ENCODE measurements around the gene CD86.
"Not testable (repeated sequence)": the region's sequence is repeated elsewhere in the genome, so short reads cannot be mapped to it uniquely, and the experiment has no call there.

The CD86 gene, protein sequence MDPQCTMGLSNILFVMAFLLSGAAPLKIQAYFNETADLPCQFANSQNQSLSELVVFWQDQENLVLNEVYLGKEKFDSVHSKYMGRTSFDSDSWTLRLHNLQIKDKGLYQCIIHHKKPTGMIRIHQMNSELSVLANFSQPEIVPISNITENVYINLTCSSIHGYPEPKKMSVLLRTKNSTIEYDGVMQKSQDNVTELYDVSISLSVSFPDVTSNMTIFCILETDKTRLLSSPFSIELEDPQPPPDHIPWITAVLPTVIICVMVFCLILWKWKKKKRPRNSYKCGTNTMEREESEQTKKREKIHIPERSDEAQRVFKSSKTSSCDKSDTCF

DNA sequence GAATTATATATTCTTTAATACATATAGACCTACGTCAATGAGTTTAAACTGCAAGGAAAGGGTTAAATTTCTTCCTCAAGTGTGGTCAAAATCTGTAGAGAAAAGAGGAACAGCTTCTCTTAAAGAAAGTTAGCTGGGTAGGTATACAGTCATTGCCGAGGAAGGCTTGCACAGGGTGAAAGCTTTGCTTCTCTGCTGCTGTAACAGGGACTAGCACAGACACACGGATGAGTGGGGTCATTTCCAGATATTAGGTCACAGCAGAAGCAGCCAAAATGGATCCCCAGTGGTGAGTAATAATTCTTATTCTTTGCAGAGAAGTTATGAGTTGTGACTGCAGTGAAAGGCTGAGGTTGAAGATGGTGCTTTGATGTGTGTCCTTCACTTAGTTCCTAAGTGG lies at the start of gene CD86:
CD86 (plus strand) TSS at position 148 of the 400 bp plus-strand sequence; CDS start at position 276, 128 bp downstream.
- no peak for DNase-seq

DNA sequence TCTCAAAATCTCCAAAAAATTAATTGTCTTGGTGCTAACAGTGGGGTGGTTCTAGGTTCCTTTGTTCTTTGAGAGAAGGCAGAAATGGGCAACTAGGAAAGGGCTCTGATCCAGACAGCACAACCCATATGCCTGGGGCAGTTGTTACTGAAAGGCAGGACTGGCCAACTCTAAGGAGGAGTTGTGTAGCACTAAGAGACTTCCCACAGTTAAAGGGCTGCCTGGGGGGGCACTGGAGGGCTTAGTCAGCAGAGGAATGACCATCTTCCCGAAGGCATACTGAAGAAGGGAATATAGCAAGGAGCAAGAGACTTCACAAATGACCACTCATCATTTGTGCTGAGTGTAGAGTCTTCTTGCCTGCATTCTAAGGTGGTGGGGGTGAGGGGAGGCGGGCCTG lies 48.9 kb upstream of the CD86 start:
- no peak for DNase-seq

DNA sequence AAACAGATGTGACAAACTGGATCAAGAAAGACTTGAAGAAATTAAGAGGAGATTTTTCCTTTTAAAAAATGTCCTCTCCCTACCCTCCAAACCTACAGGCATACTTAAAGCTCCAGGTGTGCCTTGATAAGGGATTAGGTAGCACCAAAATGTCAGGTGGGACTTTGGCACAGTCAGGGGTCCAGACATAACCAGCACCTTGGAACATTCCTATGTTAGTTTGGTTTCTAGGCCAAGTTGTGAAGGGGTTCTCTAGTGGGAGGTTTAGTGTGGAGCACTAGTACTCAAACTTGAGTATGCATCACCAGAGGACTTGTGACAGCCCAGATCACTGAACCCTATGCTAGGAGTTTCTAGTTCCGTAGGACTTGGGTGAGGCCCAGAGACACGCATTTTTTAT lies 47.0 kb upstream of the CD86 start:
- DNase-seq = no peak

DNA sequence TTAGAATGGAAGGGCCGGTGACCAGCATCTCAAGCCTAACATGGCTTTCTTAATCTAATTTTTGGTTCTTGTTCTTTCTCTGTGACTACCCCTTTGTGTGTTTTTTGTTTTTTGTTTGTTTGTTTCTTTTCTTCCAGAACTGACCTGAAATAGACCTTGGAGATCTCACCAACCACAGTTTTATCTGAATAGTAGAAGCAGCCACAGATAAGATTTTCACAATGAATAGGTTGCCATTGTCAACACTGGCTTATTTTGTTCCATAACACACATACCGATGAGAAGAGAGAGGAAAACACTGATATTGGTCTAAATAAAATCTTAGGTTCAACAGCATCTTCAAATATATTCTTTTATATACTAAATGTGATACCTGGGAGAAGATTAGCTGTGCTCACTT lies 44.7 kb upstream of the CD86 start:
- DNase-seq = no peak

DNA sequence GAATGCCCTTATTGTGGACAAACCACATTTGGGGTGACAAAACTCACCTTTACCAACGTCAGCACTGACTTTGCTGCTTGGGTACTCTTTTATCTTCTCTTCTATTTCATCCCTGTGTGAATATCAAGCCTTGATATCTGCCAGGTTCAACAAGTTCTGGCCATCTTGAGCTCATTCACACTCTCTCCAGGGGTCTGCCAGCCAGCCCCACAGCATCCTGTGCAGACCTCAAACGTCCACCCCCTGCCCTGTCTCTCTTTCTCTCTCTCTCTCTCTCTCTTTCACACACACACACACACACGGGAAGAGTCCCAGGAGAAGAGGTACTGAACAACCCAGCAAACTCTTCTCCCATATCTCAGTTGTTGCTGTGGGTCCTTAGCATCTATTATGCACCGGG lies 43.8 kb upstream of the CD86 start:
- no peak for DNase-seq

DNA sequence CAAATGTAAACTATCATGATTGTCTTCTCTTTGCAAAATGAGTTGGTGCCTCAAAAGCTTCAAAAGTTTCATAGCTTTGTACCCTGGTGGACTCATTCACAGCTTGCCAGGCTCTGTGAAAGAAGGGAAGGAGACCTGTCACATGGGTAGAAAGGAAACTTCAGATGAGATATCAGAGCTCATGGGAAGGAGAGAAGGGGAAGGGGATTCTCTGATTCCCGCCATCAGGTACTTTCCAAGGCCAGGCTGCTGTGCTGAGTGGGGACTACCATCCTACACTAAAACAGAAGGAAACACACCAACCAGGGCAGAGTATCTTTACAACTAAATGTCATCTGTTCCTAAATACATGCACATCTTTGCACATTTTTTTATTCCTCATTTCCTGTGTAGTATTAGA lies 42.3 kb upstream of the CD86 start:
- DNase-seq = no peak

DNA sequence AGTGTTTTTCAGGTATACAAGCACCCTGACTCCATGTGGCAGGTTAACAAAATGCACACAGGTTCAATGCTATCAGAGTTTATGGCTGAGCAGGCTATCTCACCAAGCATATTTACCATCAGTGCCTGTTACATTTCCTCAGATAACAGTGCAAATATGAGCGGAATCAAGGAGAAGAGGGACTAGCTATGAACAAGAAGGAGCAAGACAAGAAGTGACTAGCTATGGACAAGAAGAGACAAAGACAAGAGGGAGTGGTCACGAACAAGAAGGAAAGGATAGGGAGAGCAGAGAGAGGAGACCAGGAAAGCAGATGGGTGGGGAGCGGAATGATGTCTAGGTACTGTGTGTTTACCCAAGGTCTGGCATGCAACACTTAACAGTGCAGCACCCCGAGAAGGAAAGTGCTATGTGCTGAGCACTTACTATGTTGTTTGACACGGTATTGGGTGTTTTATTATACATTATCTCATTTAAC lies 41.7 kb upstream of the CD86 start:
- no peak for DNase-seq

DNA sequence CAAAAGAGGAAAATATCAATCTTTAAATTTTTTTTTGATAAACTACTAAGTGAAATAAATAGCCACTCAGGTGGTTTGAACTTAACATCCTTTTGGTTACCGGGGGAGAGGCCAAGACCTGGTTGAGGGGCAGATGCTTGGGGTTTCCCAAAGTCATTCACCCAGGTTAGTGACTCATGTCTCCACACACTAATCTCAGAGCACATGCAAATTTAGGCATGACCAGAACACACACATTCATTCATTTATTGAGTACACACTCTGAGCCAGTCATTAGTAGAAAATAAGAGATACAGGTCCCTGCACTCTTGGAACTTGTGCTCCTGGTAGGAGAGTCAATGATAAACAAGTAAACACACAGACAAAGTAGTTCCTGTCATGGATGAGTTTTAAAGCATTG lies 40.4 kb upstream of the CD86 start:
- no peak for DNase-seq

DNA sequence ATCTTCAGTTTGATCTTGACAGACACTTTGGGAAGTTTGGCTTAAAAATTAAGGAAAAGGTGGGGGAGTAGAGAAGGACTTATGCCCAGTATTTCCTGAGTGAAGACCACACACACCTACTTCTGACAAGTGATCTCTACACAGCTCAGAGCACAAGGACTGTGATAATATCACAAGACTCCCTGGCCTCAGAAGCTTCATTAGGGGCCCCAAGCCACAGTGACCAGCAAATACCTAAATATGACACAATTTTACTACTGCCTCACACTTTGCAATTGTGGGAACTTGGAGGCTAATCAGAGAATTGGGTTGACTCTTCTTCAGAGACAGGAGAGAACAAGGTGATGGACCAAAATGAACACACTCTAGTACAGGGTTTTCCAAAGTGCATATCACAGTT lies 35.7 kb upstream of the CD86 start:
- no peak for DNase-seq

DNA sequence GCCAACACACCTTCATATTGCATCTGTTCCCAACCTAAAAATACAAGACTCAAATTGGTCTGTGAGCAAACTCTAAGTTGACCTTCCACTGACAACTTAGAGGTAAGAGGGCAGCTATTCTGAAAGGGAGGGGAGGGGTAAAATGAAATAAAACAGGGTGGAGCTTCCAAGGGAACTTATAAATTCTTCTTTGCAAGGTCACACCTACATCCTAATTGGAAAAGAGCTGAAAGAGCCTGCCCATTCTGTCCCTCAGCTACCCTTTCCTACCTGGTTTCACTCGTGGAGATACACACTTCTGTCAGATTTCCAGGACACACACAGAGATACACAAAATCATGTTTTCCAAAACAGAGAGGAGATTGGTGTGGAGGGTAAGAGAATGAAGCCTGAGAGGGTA lies 34.1 kb upstream of the CD86 start:
- DNase-seq = no peak

DNA sequence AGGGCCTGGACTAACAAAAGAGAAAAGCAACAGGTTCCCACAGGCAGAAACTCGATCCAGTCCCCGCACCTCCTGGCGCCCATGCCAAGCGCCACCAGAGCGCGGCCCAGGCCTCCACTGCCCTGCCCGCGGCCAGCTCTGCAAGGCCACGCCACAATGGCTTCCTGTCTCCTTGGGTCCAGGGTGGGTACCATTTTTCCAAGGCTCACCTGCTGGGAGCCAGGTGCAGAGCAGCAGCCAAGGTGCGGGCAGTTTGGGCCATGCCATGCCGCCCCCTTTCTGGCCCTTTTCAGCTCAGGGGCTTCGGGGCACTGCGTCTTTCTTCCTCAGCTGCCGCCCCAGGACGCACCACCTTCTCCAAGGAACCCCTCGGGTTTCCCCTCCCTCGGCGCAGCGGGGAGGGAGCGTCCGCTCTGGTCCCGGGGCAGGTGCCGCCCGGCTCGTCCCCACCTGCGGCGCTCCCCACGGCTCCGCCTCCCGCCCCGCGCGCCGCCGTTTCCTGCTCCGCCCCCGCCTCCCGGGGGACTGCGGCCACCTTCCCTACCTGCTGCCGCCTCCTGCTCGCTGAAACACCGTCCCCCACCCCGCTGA lies 33.3 kb upstream of the CD86 start, which contains the start of gene ILDR1:
ILDR1 (minus strand) TSS at position 437 of the 591 bp plus-strand sequence; CDS start at position 267, 170 bp downstream.
- peak; percentile 2 for DNase-seq

DNA sequence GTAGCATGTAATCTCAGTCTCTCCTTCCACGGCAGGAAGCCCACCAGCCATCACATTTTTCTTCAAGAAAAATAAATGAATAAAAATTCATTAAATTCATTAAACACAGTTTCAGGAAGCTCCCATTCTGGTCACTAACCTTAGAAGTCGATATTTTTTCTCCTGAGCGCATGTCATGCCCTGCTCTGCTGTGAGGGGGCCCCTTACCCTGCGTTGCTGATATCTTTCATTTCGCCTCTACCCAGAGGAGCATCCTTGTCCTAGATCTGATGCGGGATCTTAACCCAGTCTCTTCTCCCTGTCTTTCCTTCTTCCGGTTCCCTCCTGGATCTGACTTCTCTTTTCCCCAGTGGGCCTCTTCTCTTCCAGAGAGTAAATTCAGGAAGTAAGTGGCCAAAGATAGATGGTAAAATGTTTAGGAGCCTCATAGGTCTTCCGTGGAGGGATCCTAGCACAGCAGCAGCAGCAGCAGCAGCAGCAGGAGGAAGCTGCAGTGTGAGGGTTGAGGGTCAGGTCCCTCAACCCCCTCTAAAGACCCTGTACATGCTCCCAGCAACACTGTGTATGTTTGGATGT lies 31.7 kb upstream of the CD86 start:
- DNase-seq = no peak

DNA sequence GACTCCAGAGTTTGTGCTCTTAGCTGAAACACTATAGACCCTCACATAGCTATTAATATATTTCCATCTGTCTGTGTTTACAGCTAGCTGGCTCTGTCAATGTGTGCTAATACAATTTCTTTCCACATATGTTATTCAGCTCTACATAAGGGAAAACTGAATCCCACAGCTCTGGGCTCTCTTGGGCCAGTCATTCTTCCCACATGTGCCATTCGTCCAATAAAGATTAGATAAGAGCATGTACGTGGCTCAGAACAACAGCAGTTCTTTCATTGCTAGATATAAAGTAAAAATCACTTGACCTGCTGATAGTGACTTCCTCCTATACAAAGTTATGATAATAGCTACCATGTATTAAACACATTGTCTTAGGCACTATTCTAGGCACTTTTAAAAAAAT lies 30.4 kb upstream of the CD86 start:
- DNase-seq = no peak

DNA sequence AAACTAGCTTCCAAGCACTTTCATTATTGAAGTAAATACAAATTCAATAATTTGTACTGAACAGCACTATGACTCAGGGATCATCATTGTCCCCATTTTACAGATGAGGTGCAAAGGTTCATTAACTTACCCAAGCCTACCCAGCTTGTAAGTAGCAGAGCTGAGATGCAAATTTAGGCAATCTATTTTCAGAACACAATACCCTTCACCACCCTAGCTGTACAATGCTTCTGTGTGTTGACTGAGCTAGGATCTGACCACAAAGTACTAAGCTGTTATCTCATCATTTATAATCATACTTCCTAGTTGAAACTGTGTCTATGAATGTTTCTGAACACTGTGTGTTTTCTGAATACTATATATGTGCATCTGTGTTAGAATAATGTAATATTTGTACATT lies 29.9 kb upstream of the CD86 start:
- DNase-seq = no peak

DNA sequence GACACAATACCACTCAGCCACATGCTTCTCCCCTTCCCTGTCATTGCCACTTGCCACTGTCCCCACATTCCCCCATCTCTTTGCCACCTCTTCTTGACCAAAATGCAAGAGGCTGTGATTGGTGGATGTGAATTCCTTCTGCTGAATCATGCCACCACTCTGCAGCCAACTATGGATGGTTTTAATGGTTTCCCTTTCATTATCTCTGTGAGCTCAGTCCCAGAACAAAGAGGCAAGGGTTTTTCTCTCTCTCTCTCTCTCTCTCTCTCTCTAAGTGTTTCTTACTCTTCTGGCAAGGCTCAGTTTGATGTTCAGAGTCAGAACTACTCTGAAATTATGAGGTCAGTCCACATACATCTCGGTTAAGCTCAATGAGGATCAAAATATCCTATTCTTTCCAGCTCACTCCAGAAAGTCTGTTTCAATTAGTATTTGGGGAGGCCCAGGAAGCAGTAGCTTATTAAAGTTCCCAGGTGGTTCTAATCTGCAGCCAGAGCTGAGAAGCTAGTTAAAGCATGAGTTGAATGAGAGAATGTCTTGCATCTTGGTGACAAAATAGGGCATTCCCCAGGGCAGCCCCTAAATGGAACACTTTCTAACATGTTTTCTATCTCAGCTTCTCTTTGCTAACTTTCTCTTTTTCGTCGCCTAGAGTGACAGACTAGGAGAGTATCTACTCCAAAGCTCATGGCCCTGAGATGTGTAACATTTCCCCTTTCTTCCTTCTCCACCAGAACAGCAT lies 24.6 kb upstream of the CD86 start:
- DNase-seq = no peak

DNA sequence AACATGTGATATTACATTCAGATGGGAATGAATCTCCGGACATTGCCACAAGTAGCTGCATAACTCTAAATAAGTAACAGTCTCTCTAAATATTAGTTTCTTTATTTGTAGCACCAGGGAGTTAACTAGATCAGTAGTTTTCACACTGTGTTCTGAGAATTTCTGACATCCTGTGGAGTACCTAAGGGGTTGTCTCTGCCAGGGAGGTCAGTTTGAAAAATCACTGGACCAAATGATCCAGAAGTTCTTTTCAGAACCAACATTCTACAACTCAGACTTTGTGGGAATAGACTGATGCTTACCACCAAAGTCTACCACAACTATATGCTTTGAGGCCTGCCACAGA lies 24.1 kb upstream of the CD86 start:
- DNase-seq = no peak

DNA sequence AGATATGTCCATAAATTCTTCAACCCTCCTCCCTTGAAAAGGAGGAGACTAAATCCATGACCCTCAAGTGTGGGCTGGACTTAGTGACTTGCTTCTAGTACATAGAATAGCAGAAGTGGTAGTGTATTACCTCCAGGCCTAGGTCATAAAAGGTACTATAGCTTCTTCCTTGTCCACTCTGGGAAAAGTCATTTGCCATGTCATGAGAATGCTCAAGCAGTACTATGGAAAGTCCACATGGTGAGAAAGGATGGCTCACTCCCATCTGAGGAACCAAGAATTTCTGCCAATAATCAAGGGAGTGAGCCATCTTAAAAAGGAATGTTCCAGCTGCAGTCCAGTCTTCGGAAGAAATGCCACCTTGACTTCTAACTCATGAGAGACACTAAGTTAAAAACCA lies 22.6 kb upstream of the CD86 start:
- DNase-seq = no peak

DNA sequence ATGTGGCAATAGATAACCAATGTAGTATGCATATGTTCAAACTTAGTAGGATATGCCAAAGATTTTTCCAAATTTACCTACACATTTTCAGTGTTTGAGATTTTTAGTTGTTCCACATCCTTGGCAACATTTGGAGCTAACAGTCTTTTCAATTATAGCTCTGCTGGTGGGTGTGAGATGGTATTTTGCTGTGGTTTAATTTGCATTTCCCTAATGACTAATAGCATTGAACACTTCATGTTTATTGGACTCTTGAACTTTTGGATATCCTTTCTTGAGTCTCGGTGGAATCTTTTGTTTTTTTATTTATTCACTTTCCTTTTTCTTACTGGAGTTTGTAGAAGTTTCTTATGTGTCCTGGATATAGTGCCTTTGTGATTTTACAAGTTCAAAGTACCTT lies 22.1 kb upstream of the CD86 start:
- no peak for DNase-seq

DNA sequence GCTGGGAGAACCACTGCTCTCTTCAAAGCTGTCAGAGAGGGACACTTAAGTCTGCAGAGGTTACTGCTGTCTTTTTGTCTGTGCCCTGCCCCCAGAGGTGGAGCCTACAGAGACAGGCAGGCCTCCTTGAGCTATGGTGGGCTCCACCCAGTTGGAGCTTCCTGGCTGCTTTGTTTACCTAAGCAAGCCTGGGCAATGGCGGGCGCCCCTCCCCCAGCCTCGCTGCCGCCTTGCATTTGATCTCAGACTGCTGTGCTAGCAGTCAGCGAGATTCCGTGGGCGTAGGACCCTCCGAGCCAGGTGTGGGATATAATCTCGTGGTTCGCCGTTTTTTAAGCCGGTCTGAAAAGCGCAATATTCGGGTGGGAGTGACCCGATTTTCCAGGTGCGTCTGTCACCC lies 7.9 kb upstream of the CD86 start:
- DNase-seq = not testable (repeated sequence)

DNA sequence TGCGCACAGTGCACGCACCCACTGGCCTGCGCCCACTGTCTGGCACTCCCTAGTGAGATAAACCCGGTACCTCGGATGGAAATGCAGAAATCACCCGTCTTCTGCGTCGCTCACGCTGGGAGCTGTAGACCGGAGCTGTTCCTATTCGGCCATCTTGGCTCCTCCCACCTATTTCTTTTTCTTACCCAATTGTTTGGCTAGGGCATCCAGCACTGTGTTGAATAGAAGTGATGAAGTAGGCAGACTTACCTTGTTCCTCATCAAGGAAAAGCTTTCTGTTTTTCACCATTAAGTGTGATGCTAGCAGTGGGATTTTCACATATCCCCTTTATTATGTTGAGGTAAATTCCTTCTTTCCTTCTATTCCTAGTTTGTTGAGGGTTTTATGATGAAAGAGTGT lies 7.4 kb upstream of the CD86 start:
- not testable (repeated sequence) for DNase-seq

DNA sequence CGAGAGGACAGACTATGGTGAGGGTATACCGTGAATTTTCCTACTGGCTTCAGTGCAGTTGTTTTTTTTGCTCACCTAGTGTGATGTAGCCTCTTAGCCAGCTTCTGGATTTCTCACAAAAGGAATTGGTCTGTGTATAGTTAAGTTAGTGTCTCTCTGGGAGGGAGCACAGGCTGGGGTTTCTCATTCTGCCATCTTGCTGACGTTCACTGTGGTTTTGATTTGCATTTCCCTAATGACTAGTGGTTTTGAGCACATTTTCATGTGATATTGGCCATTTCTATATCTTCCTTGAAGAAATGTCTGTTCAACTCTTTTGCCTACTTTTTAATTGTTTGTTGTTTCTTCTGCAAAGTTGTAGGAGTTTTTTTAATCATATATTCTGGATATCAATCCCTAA lies 2.2 kb upstream of the CD86 start:
- DNase-seq = no peak

DNA sequence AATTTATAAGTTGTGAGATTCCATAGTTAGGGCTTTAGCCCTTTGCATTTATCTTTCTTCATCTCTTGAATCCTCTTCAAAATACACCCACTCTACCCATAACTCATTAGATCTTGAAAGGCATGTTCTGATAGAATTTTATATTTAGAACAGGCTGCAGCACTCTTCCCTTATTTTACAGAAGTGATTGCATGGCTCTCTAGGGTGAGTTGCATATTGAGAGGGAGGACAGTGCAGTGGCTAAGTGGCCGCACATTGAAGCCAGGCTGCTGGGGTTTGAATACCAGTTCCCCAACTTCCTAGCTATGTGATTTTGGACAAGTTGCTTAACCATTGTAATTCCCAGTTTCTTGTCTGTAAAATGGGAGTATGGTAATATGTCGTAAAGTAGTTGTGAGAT lies 2.5 kb downstream of the CD86 start:
- DNase-seq = no peak

DNA sequence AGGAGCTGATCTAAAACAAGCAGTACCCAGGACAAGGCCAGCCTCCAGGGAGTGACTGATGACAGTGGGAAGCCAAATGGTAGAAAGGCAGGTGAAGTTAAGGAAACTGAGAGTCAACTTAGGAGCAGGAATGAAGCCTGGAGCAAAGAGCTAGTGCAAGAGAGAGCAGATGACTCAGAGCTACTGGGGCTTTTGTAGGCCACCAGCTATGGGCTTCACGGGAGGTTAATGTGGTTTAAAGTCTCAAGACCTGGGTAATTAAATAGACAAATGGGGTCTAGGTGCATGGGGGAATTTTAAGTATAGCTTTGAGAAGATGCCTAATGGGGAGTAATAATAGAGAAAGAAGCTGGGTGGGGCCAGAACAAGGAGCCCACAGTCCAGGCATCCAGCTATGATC lies 3.1 kb downstream of the CD86 start:
- no peak for DNase-seq
